ENCODE results near the gene CGN.

The CGN gene

GRCh38 chr1:151524736-151525135, 13.5 kb downstream of the CGN start:
- DNase-seq: no peak

- DNase-seq: no peak
Observed at GRCh38 chr1:151526735-151527525, 15.7 kb downstream of the CGN start.

GRCh38 chr1:151529211-151529702, 18.1 kb downstream of the CGN start:
- no peak for DNase-seq

- no peak for DNase-seq
Observed at GRCh38 chr1:151529781-151530180, 18.6 kb downstream of the CGN start.

- no peak for DNase-seq
Observed at GRCh38 chr1:151530461-151530860, 19.3 kb downstream of the CGN start.

GRCh38 chr1:151533870-151534269, 22.7 kb downstream of the CGN start:
- no peak for DNase-seq

- peak; percentile 64 for DNase-seq
Observed at GRCh38 chr1:151534662-151535278, 23.6 kb downstream of the CGN start.

- DNase-seq: no peak
Observed at GRCh38 chr1:151535326-151536271, 24.4 kb downstream of the CGN start.

GRCh38 chr1:151536499-151536898, 25.3 kb downstream of the CGN start:
- no peak for DNase-seq

GRCh38 chr1:151537112-151537511, 25.9 kb downstream of the CGN start:
- DNase-seq: no peak

GRCh38 chr1:151539321-151540020, 28.3 kb downstream of the CGN start:
- peak; percentile 58 for DNase-seq

GRCh38 chr1:151540021-151540981, 29.1 kb downstream of the CGN start, which contains the start of gene TUFT1:
TSS of gene TUFT1 (plus strand) at chr1:151540309. CDS start at chr1:151540367, 58 bp downstream.
- peak; percentile 94 for DNase-seq

GRCh38 chr1:151540982-151541377, 29.8 kb downstream of the CGN start:
- DNase-seq: no peak

- DNase-seq: no peak
Observed at GRCh38 chr1:151541752-151542151, 30.6 kb downstream of the CGN start.

GRCh38 chr1:151542710-151543129, 31.5 kb downstream of the CGN start:
- no peak for DNase-seq

GRCh38 chr1:151545542-151545941, 34.4 kb downstream of the CGN start:
- DNase-seq: no peak

GRCh38 chr1:151546011-151546925, 35.1 kb downstream of the CGN start:
- no peak for DNase-seq

GRCh38 chr1:151547119-151547899, 36.1 kb downstream of the CGN start:
- DNase-seq: no peak

- DNase-seq: no peak
Observed at GRCh38 chr1:151547900-151548230, 36.7 kb downstream of the CGN start.
